HEK293 (cell line): ENCODE results near the gene CCDC57.

Experiments
- AEBP2 ChIP-seq: fragments of 450-650 bp; formaldehyde crosslinking; IDR thresholded peaks from 2 replicates; pipeline ENCODE4 v1.5.1; 2016; ENCODE audit warnings: missing biosample characterization, missing genetic modification characterization, borderline replicate concordance
- IKZF3 ChIP-seq: fragments of 450-650 bp; IDR thresholded peaks from 2 replicates; pipeline ENCODE4 v1.5.0; 2018; ENCODE audit warnings: missing biosample characterization, mild to moderate bottlenecking, missing genetic modification characterization, moderate library complexity
- OVOL3 ChIP-seq: fragments of 450-650 bp; formaldehyde crosslinking; IDR thresholded peaks from 2 replicates; pipeline ENCODE4 v1.5.1; 2016; ENCODE audit warnings: missing biosample characterization, missing genetic modification characterization
- PBX3 ChIP-seq: sonication (generic); formaldehyde crosslinking; IDR thresholded peaks from 2 replicates; pipeline ENCODE4 v1.8.1; 2022; ENCODE audit warnings: mild to moderate bottlenecking, moderate library complexity, missing genetic modification reagents
- SP7 ChIP-seq: fragments of 450-650 bp; formaldehyde crosslinking; IDR thresholded peaks from 2 replicates; pipeline ENCODE4 v1.5.1; 2016; ENCODE audit warnings: missing biosample characterization, missing genetic modification characterization
- YY1 ChIP-seq: fragments of 450-650 bp; formaldehyde crosslinking; IDR thresholded peaks from 2 replicates; pipeline ENCODE4 v1.5.1; 2018; ENCODE audit warnings: missing biosample characterization, missing genetic modification characterization
- ZBTB11 ChIP-seq: fragments of 450-650 bp; formaldehyde crosslinking; conservative IDR thresholded peaks from 2 replicates; pipeline ENCODE4 v1.5.1; 2016; ENCODE audit warnings: low read depth, missing biosample characterization, missing genetic modification characterization
- ZBTB20 ChIP-seq: fragments of 450-650 bp; formaldehyde crosslinking; IDR thresholded peaks from 2 replicates; pipeline ENCODE4 v1.5.1; 2016; ENCODE audit warnings: missing biosample characterization, missing genetic modification characterization
- ZNF184 ChIP-seq: fragments of 450-650 bp; IDR thresholded peaks from 2 replicates; pipeline ENCODE4 v1.5.1; 2018; ENCODE audit warnings: missing biosample characterization, mild to moderate bottlenecking, missing genetic modification characterization
- ZNF23 ChIP-seq: fragments of 450-650 bp; formaldehyde crosslinking; IDR thresholded peaks from 2 replicates; pipeline ENCODE4 v1.5.1; 2016; ENCODE audit warnings: missing biosample characterization, missing genetic modification characterization, borderline replicate concordance
- ZNF26 ChIP-seq: fragments of 450-650 bp; formaldehyde crosslinking; IDR thresholded peaks from 2 replicates; pipeline ENCODE4 v1.5.1; 2016; ENCODE audit warnings: missing biosample characterization, missing genetic modification characterization
- ZNF362 ChIP-seq: fragments of 450-650 bp; formaldehyde crosslinking; IDR thresholded peaks from 2 replicates; pipeline ENCODE4 v1.5.1; 2016; ENCODE audit warnings: missing biosample characterization, missing genetic modification characterization
- ZNF37A ChIP-seq: fragments of 450-650 bp; IDR thresholded peaks from 2 replicates; pipeline ENCODE4 v1.5.1; 2018; ENCODE audit warnings: missing biosample characterization, missing genetic modification characterization
- ZNF513 ChIP-seq: fragments of 450-650 bp; IDR thresholded peaks from 2 replicates; pipeline ENCODE4 v1.5.1; 2018; ENCODE audit warnings: missing biosample characterization, missing genetic modification characterization
- ZNF555 ChIP-seq: fragments of 450-650 bp; formaldehyde crosslinking; conservative IDR thresholded peaks from 2 replicates; pipeline ENCODE4 v1.5.1; 2017; ENCODE audit warnings: missing biosample characterization, mild to moderate bottlenecking, missing genetic modification characterization, inconsistent platforms
- ZNF561 ChIP-seq: fragments of 450-650 bp; IDR thresholded peaks from 2 replicates; pipeline ENCODE4 v1.5.1; 2018; ENCODE audit warnings: missing biosample characterization, missing genetic modification characterization, borderline replicate concordance
- ZSCAN18 ChIP-seq: fragments of 450-650 bp; formaldehyde crosslinking; IDR thresholded peaks from 2 replicates; pipeline ENCODE4 v1.5.1; 2016; ENCODE audit warnings: missing biosample characterization, missing genetic modification characterization

Gene CCDC57

GRCh38 chr17:82212331-82213250 lies at the start of gene CCDC57 (continued):
- peak; percentile 55; the same call in 1 of the 2 replicates for TF ChIP-seq ZNF184
- TF ChIP-seq ZNF561 (tag by site-specific recombination): peak; percentile 94; the same call in 1 of the 2 replicates
- TF ChIP-seq ZNF362: peak; percentile 95
- peak; percentile 38; the same call in 1 of the 2 replicates for TF ChIP-seq IKZF3
- TF ChIP-seq OVOL3: no peak
- 0 out of 2 replicates have a peak, but pooled peaks have one; percentile 30 for TF ChIP-seq ZNF37A (tag by site-specific recombination)
- peak; percentile 23; the same call in 1 of the 2 replicates for TF ChIP-seq ZNF513 (tag by site-specific recombination)
- no peak for TF ChIP-seq ZNF23
- peak; percentile 53; the same call in 1 of the 2 replicates for TF ChIP-seq YY1 (tag by site-specific recombination)
- TF ChIP-seq ZBTB11: peak; percentile 98
- TF ChIP-seq ZBTB20 (tag by site-specific recombination): peak; percentile 47; the same call in 1 of the 2 replicates
- TF ChIP-seq ZSCAN18 (tag by site-specific recombination): 0 out of 2 replicates have a peak, but pooled peaks have one; percentile 19
- TF ChIP-seq PBX3 (CRISPR knock-in tag): peak; percentile 89
- no peak for TF ChIP-seq ZNF555 (tag by site-specific recombination)
- TF ChIP-seq ZNF26 (tag by site-specific recombination): no peak
- no peak for TF ChIP-seq AEBP2 (tag by site-specific recombination)
- TF ChIP-seq SP7 (tag by site-specific recombination): no peak
